VCaP (cell line): ENCODE measurements around the gene SNAPC4.
"Not testable (repeated sequence)": the region's sequence is repeated elsewhere in the genome, so short reads cannot be mapped to it uniquely, and the experiment has no call there.

Experiments
- H3K27ac ChIP-seq: fragments of 450-650 bp; 2 replicates; pipeline ENCODE4 v1.5.1; 2017
- CTCF ChIP-seq: fragments of 450-650 bp; conservative IDR thresholded peaks from 2 replicates; pipeline ENCODE4 v1.5.1; 2017; ENCODE audit warnings: mild to moderate bottlenecking, moderate library complexity

Gene SNAPC4

GRCh38 chr9:136432591-136432990 is 32.6 kb upstream of the SNAPC4 start:
- no peak for TF ChIP-seq CTCF
- no peak overlapping the region for H3K27ac ChIP-seq

DNA sequence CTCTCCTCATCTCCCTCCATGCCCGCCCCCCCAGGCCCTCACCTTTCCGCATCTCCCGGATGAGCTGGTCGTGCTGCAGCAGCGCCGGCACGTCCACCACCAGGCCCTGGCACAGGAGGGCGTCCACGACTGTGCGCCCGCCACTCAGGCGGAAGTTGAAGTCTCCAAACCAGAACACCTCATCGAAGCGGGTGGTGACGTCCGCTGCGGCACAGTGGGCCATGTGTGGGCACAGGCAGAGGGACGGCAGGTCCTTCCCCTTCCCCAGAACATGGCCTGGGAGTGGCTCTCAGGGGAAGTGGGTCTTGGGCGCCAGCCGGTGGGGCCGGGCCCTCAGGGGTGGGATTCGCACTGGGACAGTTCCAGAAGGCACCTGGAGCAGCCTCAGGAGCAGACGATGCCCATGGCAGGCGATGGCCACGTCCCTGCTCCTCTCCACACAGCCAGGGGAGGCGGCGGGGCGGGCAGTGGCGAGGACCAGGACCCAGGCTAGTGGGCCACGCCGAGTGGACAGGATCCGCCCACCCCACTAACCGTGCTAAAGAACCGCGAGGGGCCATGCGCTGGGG is 31.9 kb upstream of the SNAPC4 start:
- no peak for TF ChIP-seq CTCF
- no peak overlapping the region for H3K27ac ChIP-seq

GRCh38 chr9:136430588-136431234 is 30.7 kb upstream of the SNAPC4 start:
- H3K27ac ChIP-seq, result no peak overlapping the region
- no peak for TF ChIP-seq CTCF

DNA sequence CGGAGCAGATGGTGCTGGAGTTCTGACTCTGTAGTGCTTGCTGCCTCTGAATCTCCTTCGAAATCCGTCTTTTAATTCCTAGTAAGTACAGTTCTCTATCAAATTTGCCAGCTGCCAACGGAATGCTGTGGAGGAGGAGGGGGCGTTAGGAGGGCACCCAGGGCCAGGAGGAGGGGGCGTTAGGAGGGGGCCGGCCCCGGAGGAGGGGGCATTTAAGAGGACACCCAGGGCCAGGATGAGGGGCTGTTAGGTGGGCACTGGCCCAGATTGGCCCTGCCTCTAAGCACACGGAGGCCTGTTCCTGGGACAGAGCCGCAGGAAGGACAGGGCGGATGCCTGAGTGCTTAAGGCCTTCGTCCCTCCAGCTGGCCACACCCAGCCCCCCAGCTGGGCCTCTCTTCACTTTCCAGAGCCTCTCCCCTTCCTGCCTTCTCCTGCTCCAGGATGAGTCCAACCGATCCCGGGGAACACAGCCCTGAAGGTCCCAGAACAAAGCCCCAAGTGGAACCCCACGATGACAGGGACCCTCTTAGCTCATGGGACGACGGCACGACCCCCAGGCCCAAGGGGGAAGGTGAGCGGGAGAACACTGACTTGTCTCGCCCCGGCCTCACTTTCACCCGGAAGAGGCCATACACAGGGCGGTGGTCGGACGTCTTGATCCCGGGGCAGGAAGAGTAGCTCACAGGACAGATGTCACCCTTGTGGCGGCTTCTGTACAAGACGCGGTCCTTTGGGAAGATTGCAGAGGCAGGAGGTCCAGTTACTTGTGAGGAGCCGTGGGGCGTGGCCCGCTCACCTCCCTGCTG is 29.9 kb upstream of the SNAPC4 start:
- H3K27ac ChIP-seq, result no peak overlapping the region
- TF ChIP-seq CTCF, result no peak

GRCh38 chr9:136429075-136429628 is 29.2 kb upstream of the SNAPC4 start:
- no peak for TF ChIP-seq CTCF
- no peak overlapping the region for H3K27ac ChIP-seq

DNA sequence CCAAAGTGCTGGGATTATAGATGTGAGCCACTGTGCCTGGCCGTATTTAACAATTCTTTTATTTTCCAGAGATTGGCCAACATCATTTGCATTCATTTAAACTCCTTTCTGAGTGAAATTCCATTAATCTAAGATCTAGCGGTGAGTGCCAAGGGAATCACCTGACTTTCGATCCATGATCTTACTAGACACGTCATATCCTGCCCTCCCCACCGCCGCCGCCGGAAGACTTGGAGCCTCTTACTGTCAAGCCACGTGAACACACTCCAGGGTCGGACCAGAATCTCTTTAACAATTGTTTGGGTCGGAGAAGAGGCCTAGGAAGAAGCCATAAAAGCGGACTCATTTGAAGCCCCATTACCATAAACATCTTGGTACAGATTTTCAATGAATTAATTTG is 26.8 kb upstream of the SNAPC4 start:
- TF ChIP-seq CTCF, result no peak
- H3K27ac ChIP-seq, result no peak overlapping the region

DNA sequence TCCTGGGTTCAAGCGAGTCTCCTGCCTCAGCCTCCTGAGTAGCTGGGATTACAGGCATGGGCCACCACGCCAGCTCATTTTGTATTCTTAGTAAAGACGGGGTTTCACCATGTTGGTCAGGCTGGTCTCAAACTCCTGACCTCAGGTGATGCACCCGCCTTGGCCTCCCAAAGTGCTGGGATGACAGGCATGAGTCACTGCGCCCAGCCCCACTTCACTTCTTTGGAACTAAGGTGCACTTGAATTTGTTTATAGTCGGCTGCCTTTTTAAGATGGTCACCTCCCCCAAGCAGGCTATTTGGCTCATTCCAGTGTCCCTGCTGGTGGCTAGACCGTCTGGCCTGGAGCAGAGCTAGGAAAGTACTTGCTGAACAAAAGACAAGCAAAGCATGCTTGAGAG is 25.4 kb upstream of the SNAPC4 start:
- not testable (repeated sequence) for H3K27ac ChIP-seq
